Uterus (tissue), 2 donors: Measurements from ENCODE around the gene GRK3.

Experiments used
- POLR2A ChIP-seq, 2 donors: fragments of 450-650 bp; IDR thresholded peaks; one replicate each; pipeline ENCODE4 v1.6.1; 2016; ENCODE audit warnings: antibody characterized with exemption in 2 of 2, mild to moderate bottlenecking in 1 of 2, moderate library complexity in 1 of 2
- TF ChIP-seq, protein P1 (sequence below), 4 experiments: fragments of 200-600 bp in 2 of 4; fragments of 450-650 bp in 2 of 4; sonication (generic) in 2 of 4; IDR thresholded peaks; one replicate each; pipeline ENCODE4 v1.5.1; 2016 to 2019; ENCODE audit warnings: antibody characterized with exemption in 4 of 4, mild to moderate bottlenecking in 2 of 4, moderate library complexity in 1 of 4

DNA sequence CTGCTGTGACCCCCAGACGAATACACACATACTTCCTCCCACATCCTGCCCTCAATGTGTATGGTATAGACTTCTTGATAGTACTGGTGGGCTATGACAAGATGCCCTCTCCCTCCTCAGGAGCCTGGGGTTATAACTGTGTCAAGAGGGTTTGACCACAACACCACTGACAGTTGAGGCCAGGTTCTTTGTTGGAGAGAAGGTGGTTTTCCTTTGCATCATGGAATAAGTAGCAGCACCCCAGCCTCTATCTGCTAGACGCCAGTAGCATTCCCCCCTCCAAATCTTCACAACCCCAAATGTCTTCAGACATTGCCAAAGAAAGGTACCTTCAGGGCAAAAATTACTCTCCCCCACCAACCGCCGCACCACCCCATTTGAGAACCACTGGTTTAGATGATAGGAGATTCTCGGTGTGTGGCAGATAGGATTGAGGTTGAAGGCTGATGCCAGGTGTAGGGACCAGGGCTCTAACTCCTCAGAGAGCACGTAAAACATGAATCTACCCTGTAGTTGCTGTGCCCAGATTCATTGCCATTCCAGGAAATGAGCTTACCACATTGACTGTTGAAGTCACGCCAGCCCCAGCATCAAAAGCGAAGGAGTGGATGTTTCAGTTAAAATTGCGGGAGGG, 172.0 kb downstream of the GRK3 start:
- TF ChIP-seq, protein P1, sequence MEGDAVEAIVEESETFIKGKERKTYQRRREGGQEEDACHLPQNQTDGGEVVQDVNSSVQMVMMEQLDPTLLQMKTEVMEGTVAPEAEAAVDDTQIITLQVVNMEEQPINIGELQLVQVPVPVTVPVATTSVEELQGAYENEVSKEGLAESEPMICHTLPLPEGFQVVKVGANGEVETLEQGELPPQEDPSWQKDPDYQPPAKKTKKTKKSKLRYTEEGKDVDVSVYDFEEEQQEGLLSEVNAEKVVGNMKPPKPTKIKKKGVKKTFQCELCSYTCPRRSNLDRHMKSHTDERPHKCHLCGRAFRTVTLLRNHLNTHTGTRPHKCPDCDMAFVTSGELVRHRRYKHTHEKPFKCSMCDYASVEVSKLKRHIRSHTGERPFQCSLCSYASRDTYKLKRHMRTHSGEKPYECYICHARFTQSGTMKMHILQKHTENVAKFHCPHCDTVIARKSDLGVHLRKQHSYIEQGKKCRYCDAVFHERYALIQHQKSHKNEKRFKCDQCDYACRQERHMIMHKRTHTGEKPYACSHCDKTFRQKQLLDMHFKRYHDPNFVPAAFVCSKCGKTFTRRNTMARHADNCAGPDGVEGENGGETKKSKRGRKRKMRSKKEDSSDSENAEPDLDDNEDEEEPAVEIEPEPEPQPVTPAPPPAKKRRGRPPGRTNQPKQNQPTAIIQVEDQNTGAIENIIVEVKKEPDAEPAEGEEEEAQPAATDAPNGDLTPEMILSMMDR (IDR thresholded peaks at IDR 0.05): no peak
- no peak for TF ChIP-seq POLR2A (IDR thresholded peaks at IDR 0.05)
